Hepatocyte (in vitro differentiated cells): ENCODE data around the gene DHRS3. TPM values are rescaled to one million over a fixed set of nuclear protein-coding genes. Genes with fewer than 3 reads are reported as not detected.

Source experiments
- DNase-seq: peaks from one replicate; pipeline ENCODE4 v3.0.0-alpha.2; 2016; ENCODE audit warnings: low spot score
- H2AFZ ChIP-seq: fragments of 200-600 bp; sonication (generic); 2 replicates; pipeline ENCODE4 v1.6.0; 2016; ENCODE audit warnings: antibody characterized with exemption, mild to moderate bottlenecking
- H3K27ac ChIP-seq: fragments of 200-600 bp; sonication (generic); 2 replicates; pipeline ENCODE4 v1.5.1; 2016; ENCODE audit warnings: mild to moderate bottlenecking
- H3K27me3 ChIP-seq: fragments of 200-600 bp; sonication (generic); 2 replicates; pipeline ENCODE4 v1.6.1; 2016
- H3K36me3 ChIP-seq: fragments of 200-600 bp; sonication (generic); replicated peaks from 2 replicates; pipeline ENCODE4 v1.5.1; 2016; ENCODE audit warnings: low read depth; ENCODE audit not compliant: insufficient read depth
- H3K4me1 ChIP-seq: fragments of 200-600 bp; sonication (generic); 2 replicates; pipeline ENCODE4 v1.5.1; 2016; ENCODE audit warnings: mild to moderate bottlenecking, moderate library complexity; ENCODE audit not compliant: insufficient read depth
- H3K4me2 ChIP-seq: fragments of 200-600 bp; sonication (generic); 2 replicates; pipeline ENCODE4 v1.6.0; 2016
- H3K4me3 ChIP-seq: fragments of 200-600 bp; sonication (generic); 2 replicates; pipeline ENCODE4 v1.5.1; 2016; ENCODE audit warnings: mild to moderate bottlenecking
- H3K79me2 ChIP-seq: fragments of 200-600 bp; sonication (generic); 2 replicates; pipeline ENCODE4 v1.6.0; 2017; ENCODE audit warnings: mild to moderate bottlenecking
- H3K9me2 ChIP-seq: fragments of 200-600 bp; sonication (generic); replicated peaks from 2 replicates; pipeline ENCODE4 v1.6.0; 2017; ENCODE audit warnings: mild to moderate bottlenecking; ENCODE audit not compliant: insufficient read depth
- H3K9me3 ChIP-seq: fragments of 200-600 bp; sonication (generic); 2 replicates; pipeline ENCODE4 v1.5.1; 2016; ENCODE audit warnings: low read depth, mild to moderate bottlenecking
- H4K20me1 ChIP-seq: fragments of 200-600 bp; sonication (generic); 2 replicates; pipeline ENCODE4 v1.6.0; 2016; ENCODE audit warnings: mild to moderate bottlenecking; ENCODE audit not compliant: insufficient read depth, poor library complexity, severe bottlenecking
- EZH2 ChIP-seq: fragments of 200-600 bp; sonication (generic); IDR thresholded peaks from 2 replicates; pipeline ENCODE4 v1.6.1; 2016; ENCODE audit warnings: antibody characterized with exemption, mild to moderate bottlenecking, borderline replicate concordance
- EZH2phosphoT487 ChIP-seq: fragments of 200-600 bp; sonication (generic); IDR thresholded peaks from one replicate; pipeline ENCODE4 v1.6.1; 2018; ENCODE audit warnings: antibody characterized with exemption, mild to moderate bottlenecking, low read depth, moderate library complexity; ENCODE audit not compliant: unreplicated experiment, severe bottlenecking
- WGBS: methylation state at CpG from one replicate; pipeline ENCODE4 v1.1.6; 2016; ENCODE audit warnings: low lambda C conversion rate; ENCODE audit errors: missing lambda C conversion rate; 5-methylcytosine and 5-hydroxymethylcytosine counted together
- polyA plus RNA-seq: library from polyadenylated mRNA; unstranded; fragments of >200 nt; fragmentation: Nextera tagmentation; extraction: Ambion mirVana; gene quantifications from 2 replicates; pipeline ENCODE4 v1.2.1, GENCODE V29; 2016
- total RNA-seq: library from RNA; depleted of rRNA; stranded (reverse); fragments of >200 nt; gene quantifications from 2 replicates; pipeline ENCODE4 v1.2.3, GENCODE V29; 2014
- TF ChIP-seq, protein P1 (sequence below): fragments of 200-600 bp; sonication (generic); IDR thresholded peaks from 2 replicates; pipeline ENCODE4 v1.5.1; 2016; ENCODE audit warnings: antibody characterized with exemption, mild to moderate bottlenecking; ENCODE audit not compliant: poor library complexity

DHRS3 gene
- total and polyA plus RNA-seq, 2 experiments from 2014 or later, result 75.9 to 103 TPM

DNA sequence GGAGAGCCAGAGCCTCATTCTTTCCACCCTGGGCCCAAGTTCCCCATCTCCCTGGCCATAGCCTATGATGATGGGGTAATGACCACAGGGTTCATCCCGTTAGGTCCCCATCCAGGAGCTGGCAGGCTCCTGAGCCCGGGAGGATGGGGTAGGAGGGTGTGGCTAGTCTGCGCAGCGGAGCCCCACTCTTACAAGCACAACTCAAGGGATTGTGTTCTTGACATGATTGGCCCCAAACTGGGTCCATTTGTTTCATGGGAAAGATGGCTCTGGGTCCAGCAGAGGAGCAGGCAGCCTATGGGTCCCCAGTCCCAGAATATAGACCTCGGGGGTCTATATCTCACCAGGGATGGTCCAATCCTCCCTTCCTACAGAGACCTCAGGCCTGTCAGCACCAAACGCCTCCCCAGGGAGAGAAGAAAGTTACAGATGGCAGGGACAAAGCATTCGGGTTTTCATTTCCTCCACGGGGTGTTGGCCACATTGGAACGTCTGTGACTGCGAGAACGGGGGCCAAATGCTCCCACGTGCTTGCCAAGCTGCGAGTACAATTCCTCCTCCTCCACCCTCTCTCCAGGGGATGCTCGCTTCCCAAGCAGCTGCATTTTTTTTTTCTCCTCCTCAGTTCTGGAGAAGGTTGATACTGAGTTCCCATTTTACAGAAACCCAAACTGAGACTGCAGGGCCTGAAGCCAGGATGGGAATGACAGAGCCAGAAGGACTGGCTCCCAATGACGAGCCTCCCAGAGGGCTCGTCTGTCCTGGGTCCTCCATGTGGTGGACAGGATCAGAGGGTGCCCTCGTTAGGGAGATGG lies 71.0 kb downstream of the DHRS3 start:
- TF ChIP-seq, protein P1, sequence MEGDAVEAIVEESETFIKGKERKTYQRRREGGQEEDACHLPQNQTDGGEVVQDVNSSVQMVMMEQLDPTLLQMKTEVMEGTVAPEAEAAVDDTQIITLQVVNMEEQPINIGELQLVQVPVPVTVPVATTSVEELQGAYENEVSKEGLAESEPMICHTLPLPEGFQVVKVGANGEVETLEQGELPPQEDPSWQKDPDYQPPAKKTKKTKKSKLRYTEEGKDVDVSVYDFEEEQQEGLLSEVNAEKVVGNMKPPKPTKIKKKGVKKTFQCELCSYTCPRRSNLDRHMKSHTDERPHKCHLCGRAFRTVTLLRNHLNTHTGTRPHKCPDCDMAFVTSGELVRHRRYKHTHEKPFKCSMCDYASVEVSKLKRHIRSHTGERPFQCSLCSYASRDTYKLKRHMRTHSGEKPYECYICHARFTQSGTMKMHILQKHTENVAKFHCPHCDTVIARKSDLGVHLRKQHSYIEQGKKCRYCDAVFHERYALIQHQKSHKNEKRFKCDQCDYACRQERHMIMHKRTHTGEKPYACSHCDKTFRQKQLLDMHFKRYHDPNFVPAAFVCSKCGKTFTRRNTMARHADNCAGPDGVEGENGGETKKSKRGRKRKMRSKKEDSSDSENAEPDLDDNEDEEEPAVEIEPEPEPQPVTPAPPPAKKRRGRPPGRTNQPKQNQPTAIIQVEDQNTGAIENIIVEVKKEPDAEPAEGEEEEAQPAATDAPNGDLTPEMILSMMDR, result no peak
- no peak for TF ChIP-seq EZH2
- no peak for TF ChIP-seq EZH2phosphoT487
- Histone ChIP-seq H3K79me2 (no peaks in the 10 kb centered on the region), H3K27ac (no peak overlapping the region), H4K20me1 (no peaks in the 10 kb centered on the region), H3K9me2 (no peaks in the 10 kb centered on the region), H3K4me1 (peaks cover 13% of the 10 kb centered on the region), H3K9me3 (no peaks in the 10 kb centered on the region), H3K36me3 (no peaks in the 10 kb centered on the region), H2AFZ (no peak overlapping the region), H3K4me3 (no peak overlapping the region), H3K4me2 (no peak overlapping the region), H3K27me3 (no peaks in the 10 kb centered on the region)
- 93% methylated on average over 17 of the region's 17 CpGs for WGBS
- no peak for DNase-seq

DNA sequence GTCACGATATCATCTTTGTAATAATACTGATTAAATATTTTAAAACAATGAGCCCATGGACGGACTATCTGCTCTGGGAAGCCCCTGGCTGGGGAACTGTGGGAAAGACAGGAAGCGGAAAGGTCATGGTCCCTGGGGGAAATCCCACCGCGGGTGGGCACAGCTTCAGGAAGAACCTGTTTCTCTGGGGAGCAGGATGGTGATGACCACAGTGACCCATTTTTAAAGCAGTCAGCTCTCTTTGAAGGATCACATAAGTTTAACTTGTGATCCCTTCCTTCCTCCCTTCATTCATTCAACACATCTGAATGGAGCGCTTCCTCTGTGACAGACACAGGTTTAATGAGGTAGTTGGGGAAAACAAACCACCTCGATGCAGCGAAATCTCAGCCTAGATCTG lies 73.0 kb downstream of the DHRS3 start:
- H3K4me1 ChIP-seq, result peaks cover 30% of the 10 kb centered on the region
- H3K36me3 ChIP-seq, result no peaks in the 10 kb centered on the region
- no peak overlapping the region for H3K4me3 ChIP-seq
- no peaks in the 10 kb centered on the region for H3K9me3 ChIP-seq
- no peak overlapping the region for H2AFZ ChIP-seq
- WGBS, result 79% methylated on average over 8 of the region's 8 CpGs
- no peaks in the 10 kb centered on the region for H4K20me1 ChIP-seq
- no peaks in the 10 kb centered on the region for H3K27me3 ChIP-seq
- no peak overlapping the region for H3K27ac ChIP-seq
- no peak for DNase-seq
- no peaks in the 10 kb centered on the region for H3K79me2 ChIP-seq
- no peaks in the 10 kb centered on the region for H3K9me2 ChIP-seq
- TF ChIP-seq, protein P1, result no peak
- TF ChIP-seq EZH2phosphoT487 (no peak), EZH2 (no peak)
- no peak overlapping the region for H3K4me2 ChIP-seq

DNA sequence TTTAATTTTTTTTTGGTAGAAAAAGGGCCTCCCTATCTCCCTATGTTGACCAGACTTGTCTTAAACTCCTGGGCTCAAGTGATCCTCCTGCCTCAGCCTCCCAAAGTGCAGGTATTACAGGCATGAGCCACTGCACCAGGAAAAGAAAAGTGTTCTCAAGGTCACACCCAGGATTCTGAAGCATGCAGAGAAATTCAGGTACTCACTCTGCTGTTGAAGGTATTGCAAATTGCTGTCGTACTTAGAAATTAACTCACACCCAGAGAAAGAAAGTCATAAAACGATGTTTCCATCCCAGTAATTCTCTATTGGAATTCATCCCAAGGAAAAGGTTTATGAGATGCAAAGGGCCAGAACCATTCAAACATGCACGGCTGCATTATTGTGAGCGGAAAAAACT lies 73.7 kb downstream of the DHRS3 start:
- DNase-seq, result no peak
- WGBS, result 66% methylated on average over 4 of the region's 4 CpGs
- Histone ChIP-seq H4K20me1 (no peaks in the 10 kb centered on the region), H2AFZ (no peak overlapping the region), H3K79me2 (no peaks in the 10 kb centered on the region), H3K27me3 (no peaks in the 10 kb centered on the region), H3K36me3 (no peaks in the 10 kb centered on the region), H3K4me2 (no peak overlapping the region), H3K4me1 (peaks cover 25% of the 10 kb centered on the region), H3K27ac (no peak overlapping the region), H3K9me3 (no peaks in the 10 kb centered on the region), H3K4me3 (no peak overlapping the region), H3K9me2 (no peaks in the 10 kb centered on the region)
- no peak for TF ChIP-seq EZH2
- TF ChIP-seq, protein P1, result no peak
- no peak for TF ChIP-seq EZH2phosphoT487
